T-helper 2 cell treated with Interferon-gamma antibody and Interleukin-4, amounts not matched to agents 5 μg/mL and 100 μg/mL, for 36 hours (primary cell): ENCODE results near the gene SYT13.

Experiments used
- DNase-seq: peaks from one replicate; pipeline ENCODE4 v3.0.0; 2021; ENCODE audit warnings: low spot score
- H3K27ac Mint-ChIP-seq: one replicate; pipeline ENCODE4 v1.8.0; 2021; ENCODE audit warnings: mild to moderate bottlenecking, mixed read lengths
- H3K27me3 Mint-ChIP-seq: one replicate; pipeline ENCODE4 v1.8.0; 2021; ENCODE audit warnings: low read depth, mixed read lengths
- H3K36me3 Mint-ChIP-seq: one replicate; pipeline ENCODE4 v1.8.0; 2021; ENCODE audit warnings: low read depth, mixed read lengths
- H3K4me1 Mint-ChIP-seq: one replicate; pipeline ENCODE4 v1.8.0; 2021; ENCODE audit warnings: low read depth, mixed read lengths
- H3K4me3 Mint-ChIP-seq: one replicate; pipeline ENCODE4 v1.8.0; 2022; ENCODE audit warnings: mild to moderate bottlenecking, moderate library complexity, mixed read lengths
- H3K9me3 Mint-ChIP-seq: one replicate; pipeline ENCODE4 v1.8.0; 2021; ENCODE audit warnings: mixed read lengths

Gene SYT13

DNA sequence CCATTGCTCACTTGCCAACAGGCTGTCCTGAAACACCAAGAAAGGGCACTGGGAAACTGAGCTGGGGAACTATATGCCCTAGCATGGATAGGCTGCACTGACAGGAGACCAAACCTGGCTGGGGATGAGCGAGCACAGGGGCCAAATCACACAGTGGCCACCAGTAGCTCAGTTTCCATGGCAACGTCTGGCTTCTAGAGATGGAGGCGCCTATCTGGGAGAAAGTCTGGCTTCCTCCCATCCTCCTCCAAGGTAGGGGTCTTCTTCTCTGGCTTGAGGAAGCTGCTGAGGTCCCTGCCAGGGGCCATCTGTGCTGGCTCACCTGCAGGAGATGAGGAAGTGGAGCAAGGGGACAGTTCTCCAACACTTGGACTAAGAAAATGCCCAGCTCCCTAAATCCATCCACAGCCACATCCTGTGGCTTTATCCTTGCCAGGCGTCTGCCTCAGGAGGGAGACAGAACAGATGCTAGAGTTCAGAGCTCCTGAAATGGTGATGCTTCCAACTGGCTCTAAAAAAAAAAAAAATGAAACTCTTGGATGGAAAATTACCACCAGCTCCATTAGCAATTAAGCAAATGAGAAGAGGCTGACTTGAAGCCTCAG, 48.3 kb downstream of the SYT13 start:
- Mint-ChIP-seq H3K4me1 (no peaks in the 10 kb centered on the region), H3K36me3 (no peaks in the 10 kb centered on the region), H3K9me3 (no peaks in the 10 kb centered on the region), H3K27ac (no peak overlapping the region), H3K4me3 (no peak overlapping the region), H3K27me3 (peaks cover 9% of the 10 kb centered on the region)
- no peak for DNase-seq

GRCh38 chr11:45234306-45235006, 51.7 kb downstream of the SYT13 start:
- Mint-ChIP-seq H3K9me3 (no peaks in the 10 kb centered on the region), H3K4me3 (no peak overlapping the region), H3K27ac (no peak overlapping the region), H3K36me3 (no peaks in the 10 kb centered on the region), H3K27me3 (peaks cover 9% of the 10 kb centered on the region), H3K4me1 (no peaks in the 10 kb centered on the region)
- DNase-seq: no peak

- H3K36me3 Mint-ChIP-seq: no peaks in the 10 kb centered on the region
- H3K4me1 Mint-ChIP-seq: no peaks in the 10 kb centered on the region
- H3K4me3 Mint-ChIP-seq: no peak overlapping the region
- H3K27ac Mint-ChIP-seq: no peak overlapping the region
- peaks cover 9% of the 10 kb centered on the region for H3K27me3 Mint-ChIP-seq
- DNase-seq: no peak
- H3K9me3 Mint-ChIP-seq: no peaks in the 10 kb centered on the region
These were observed 52.4 kb downstream of the SYT13 start for GRCh38 chr11:45233804-45234170.

- H3K36me3 Mint-ChIP-seq: no peaks in the 10 kb centered on the region
These were observed 52.9 kb downstream of the SYT13 start for GRCh38 chr11:45233121-45233803.

GRCh38 chr11:45232341-45233080, 53.6 kb downstream of the SYT13 start:
- no peak for DNase-seq
- Mint-ChIP-seq H3K4me1 (no peaks in the 10 kb centered on the region), H3K27me3 (peaks cover 9% of the 10 kb centered on the region), H3K9me3 (no peaks in the 10 kb centered on the region), H3K4me3 (no peak overlapping the region), H3K36me3 (no peaks in the 10 kb centered on the region), H3K27ac (no peak overlapping the region)

More at GRCh38 chr11:45233121-45233803, 52.9 kb downstream of the SYT13 start:
- Mint-ChIP-seq H3K9me3 (no peaks in the 10 kb centered on the region), H3K27ac (no peak overlapping the region), H3K27me3 (peaks cover 9% of the 10 kb centered on the region), H3K4me1 (no peaks in the 10 kb centered on the region), H3K4me3 (no peak overlapping the region)
- peak; percentile 45 for DNase-seq

DNA sequence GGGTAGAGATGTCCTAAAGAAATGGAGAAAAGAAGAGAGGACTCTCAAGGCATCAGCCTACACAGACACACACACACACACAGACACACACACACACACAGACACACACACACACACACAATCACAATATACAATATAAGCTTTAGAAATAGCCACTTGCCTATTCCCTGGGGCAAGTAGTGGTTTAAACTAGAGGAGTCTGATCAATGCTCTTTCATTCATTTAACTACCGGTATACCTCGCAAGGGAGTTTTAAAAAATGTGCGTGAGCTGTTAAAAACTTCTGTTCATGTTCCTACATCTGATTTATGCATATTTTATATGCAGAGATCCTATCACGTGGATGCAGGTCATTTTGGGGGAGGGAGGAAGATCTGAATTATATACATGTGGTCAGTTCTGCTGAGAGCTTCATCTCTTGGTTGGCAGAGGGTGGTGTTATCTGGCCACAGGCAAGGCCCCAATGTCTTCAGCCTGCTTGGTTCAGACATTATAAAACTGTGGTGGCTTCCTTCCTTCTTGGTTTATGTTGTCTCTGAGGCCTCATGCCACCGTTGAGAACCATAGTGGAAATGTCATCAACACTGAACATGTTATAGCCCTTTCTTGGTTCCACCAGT, 56.6 kb downstream of the SYT13 start:
- no peaks in the 10 kb centered on the region for H3K27me3 Mint-ChIP-seq
- no peak overlapping the region for H3K27ac Mint-ChIP-seq
- H3K9me3 Mint-ChIP-seq: no peaks in the 10 kb centered on the region
- no peaks in the 10 kb centered on the region for H3K36me3 Mint-ChIP-seq
- no peak overlapping the region for H3K4me3 Mint-ChIP-seq
- no peak for DNase-seq
- no peaks in the 10 kb centered on the region for H3K4me1 Mint-ChIP-seq

GRCh38 chr11:45227836-45228235, 58.3 kb downstream of the SYT13 start:
- Mint-ChIP-seq H3K4me3 (no peak overlapping the region), H3K27me3 (no peaks in the 10 kb centered on the region), H3K4me1 (no peaks in the 10 kb centered on the region), H3K27ac (no peak overlapping the region), H3K36me3 (no peaks in the 10 kb centered on the region), H3K9me3 (no peaks in the 10 kb centered on the region)
- no peak for DNase-seq

- Mint-ChIP-seq H3K4me1 (no peaks in the 10 kb centered on the region), H3K4me3 (no peak overlapping the region), H3K9me3 (no peaks in the 10 kb centered on the region), H3K27me3 (no peaks in the 10 kb centered on the region), H3K36me3 (no peaks in the 10 kb centered on the region), H3K27ac (no peak overlapping the region)
- no peak for DNase-seq
These were observed 59.2 kb downstream of the SYT13 start for GRCh38 chr11:45226901-45227300.

GRCh38 chr11:45225961-45226871, 59.9 kb downstream of the SYT13 start:
- Mint-ChIP-seq H3K36me3 (no peaks in the 10 kb centered on the region), H3K27me3 (no peaks in the 10 kb centered on the region), H3K4me3 (no peak overlapping the region), H3K27ac (no peak overlapping the region), H3K4me1 (no peaks in the 10 kb centered on the region), H3K9me3 (no peaks in the 10 kb centered on the region)
- DNase-seq: no peak

- Mint-ChIP-seq H3K36me3 (no peaks in the 10 kb centered on the region), H3K4me3 (no peak overlapping the region), H3K27ac (no peak overlapping the region), H3K9me3 (no peaks in the 10 kb centered on the region), H3K4me1 (no peaks in the 10 kb centered on the region), H3K27me3 (no peaks in the 10 kb centered on the region)
- DNase-seq: no peak
These were observed 60.9 kb downstream of the SYT13 start for GRCh38 chr11:45225277-45225676.

DNA sequence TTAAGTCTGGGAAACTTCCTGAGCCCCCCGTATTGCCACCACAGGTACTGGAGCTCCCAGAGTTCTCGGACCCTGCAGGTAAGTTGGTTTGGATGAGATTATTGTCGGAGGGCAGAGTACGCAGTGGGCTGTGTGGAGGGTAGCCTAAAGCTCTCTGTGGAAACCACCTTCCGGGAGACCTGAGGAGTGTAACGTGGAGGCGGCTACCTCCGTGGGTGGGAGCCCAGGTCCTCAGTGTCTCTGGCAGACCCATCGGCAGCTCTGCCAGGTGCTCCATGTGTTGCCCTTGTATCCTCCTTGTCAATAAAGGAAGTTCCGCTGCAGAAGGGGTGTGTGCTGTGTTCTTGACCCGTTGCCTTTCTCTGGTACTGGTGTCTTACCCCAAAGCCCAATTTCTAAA, 61.4 kb downstream of the SYT13 start:
- DNase-seq: no peak
- Mint-ChIP-seq H3K36me3 (no peaks in the 10 kb centered on the region), H3K4me1 (no peaks in the 10 kb centered on the region), H3K9me3 (no peaks in the 10 kb centered on the region), H3K27ac (no peak overlapping the region), H3K27me3 (no peaks in the 10 kb centered on the region), H3K4me3 (no peak overlapping the region)

DNA sequence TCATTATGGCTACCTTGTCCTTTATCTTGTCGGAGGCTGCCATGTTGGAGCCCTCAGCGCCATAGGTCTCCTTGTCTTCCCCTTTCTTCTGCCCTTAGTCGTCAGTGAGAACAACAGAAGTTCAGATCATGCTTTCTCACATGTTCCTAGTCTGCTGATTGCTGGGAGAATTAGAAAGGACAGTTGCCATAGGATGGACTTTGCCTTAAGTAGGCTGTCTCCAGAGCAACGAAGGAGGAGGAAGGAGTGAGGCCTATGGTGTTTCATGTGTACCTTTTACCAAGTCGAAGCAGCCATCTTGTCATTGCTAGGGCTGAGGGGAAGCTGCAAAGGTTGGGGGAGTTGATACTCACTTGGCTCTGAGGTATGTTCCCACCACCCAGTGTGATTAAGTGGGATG, 62.6 kb downstream of the SYT13 start:
- Mint-ChIP-seq H3K4me1 (no peaks in the 10 kb centered on the region), H3K4me3 (no peak overlapping the region), H3K9me3 (no peaks in the 10 kb centered on the region), H3K27me3 (no peaks in the 10 kb centered on the region), H3K27ac (no peak overlapping the region), H3K36me3 (no peaks in the 10 kb centered on the region)
- no peak for DNase-seq

- no peaks in the 10 kb centered on the region for H3K36me3 Mint-ChIP-seq
- H3K4me1 Mint-ChIP-seq: no peaks in the 10 kb centered on the region
- H3K4me3 Mint-ChIP-seq: no peak overlapping the region
These were observed 66.7 kb downstream of the SYT13 start for GRCh38 chr11:45219411-45219810.

More at GRCh38 chr11:45219411-45219810, 66.7 kb downstream of the SYT13 start:
- H3K27ac Mint-ChIP-seq: no peak overlapping the region
- no peaks in the 10 kb centered on the region for H3K9me3 Mint-ChIP-seq
- no peak for DNase-seq
- H3K27me3 Mint-ChIP-seq: no peaks in the 10 kb centered on the region
